GM12873 (cell line): Measurements from ENCODE around the gene TUT7.

Experiments used
- TF ChIP-seq, protein P1 (sequence below): IDR thresholded peaks from 2 replicates; pipeline ENCODE4 v1.5.1; 2012; ENCODE audit warnings: low read depth, mild to moderate bottlenecking, moderate library complexity, low read length, control low read depth; ENCODE audit not compliant: insufficient read depth; ENCODE audit errors: missing control alignments

Gene TUT7

DNA sequence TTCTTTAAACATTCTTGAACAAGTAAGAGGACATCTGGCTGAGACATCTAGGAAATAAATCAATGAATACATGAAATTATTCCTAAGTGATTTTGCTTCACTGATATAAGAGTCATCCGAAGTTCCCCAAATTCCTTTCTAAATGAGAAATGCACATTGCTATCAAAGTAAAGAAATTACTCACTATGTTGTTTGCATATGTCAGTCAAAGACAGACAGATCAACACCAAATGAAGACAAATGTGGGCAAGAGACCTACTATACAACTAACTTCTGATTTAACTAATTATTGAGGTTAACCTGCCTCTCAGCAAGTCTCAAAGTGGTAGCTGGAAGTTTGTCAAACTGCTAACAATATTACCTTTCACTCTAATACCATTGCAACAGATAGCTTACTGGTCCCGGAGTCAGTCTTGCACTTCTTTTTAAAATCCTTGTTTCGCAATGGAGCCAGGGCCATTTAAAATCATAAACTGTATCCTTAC, 13.2 kb downstream of the TUT7 start:
- TF ChIP-seq, protein P1, sequence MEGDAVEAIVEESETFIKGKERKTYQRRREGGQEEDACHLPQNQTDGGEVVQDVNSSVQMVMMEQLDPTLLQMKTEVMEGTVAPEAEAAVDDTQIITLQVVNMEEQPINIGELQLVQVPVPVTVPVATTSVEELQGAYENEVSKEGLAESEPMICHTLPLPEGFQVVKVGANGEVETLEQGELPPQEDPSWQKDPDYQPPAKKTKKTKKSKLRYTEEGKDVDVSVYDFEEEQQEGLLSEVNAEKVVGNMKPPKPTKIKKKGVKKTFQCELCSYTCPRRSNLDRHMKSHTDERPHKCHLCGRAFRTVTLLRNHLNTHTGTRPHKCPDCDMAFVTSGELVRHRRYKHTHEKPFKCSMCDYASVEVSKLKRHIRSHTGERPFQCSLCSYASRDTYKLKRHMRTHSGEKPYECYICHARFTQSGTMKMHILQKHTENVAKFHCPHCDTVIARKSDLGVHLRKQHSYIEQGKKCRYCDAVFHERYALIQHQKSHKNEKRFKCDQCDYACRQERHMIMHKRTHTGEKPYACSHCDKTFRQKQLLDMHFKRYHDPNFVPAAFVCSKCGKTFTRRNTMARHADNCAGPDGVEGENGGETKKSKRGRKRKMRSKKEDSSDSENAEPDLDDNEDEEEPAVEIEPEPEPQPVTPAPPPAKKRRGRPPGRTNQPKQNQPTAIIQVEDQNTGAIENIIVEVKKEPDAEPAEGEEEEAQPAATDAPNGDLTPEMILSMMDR, result no peak

DNA sequence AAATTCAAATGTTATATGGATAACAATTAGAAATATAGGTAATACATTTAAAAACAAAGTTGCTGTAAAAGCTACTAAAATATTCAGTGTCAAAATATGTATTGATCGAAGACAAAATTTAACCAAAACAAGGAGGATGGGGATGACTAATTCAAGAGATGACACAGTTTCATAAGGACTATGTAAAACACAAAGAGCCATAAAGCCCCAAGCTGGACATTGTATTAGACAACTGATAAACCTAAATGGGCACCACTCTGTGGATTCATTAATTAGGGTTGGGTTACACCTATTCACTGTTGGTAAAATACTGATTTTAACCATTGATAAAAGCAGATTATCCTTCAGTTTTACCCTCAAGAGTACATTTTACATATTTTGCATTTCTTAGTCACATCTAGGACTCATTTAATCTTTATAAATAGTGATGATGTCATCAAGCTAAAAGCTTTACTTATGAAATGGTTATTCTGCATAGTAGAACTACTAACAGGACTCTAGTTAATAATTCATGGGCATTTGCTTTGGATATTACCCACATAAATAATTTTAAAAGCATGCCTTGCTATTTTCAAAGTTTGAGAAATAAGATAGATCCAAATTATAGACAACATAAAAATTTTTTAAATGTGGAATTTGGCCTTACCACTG, 13.7 kb downstream of the TUT7 start:
- TF ChIP-seq, protein P1, result no peak

DNA sequence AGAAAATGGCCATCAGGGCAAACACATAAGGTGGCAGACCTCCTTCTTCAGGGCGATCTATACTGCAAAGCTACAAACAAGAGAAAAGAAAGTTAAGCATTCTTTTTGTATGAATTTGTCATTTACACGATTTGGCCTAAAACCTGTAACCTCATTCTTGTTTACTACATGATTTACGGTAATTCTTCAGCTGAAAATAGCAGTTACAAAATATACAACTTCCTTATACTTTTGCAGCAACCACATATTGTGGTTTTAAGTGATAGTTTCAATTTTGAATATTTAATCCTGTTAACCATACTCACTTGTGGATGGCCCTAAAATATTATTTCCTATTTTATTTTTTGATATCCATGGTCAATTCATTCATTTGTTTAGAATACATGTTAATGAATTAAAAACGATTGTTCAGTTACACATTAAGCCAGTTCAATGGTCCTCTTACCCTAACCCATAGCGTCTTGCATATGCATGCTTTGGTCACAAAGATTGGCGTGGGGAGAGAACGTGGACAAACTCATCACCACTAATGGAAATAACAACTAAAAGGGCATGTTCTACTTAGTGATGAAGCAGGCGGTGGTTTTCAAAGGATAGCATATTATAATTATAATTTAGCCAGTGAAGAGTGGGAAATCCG, 16.6 kb downstream of the TUT7 start:
- TF ChIP-seq, protein P1, result no peak

DNA sequence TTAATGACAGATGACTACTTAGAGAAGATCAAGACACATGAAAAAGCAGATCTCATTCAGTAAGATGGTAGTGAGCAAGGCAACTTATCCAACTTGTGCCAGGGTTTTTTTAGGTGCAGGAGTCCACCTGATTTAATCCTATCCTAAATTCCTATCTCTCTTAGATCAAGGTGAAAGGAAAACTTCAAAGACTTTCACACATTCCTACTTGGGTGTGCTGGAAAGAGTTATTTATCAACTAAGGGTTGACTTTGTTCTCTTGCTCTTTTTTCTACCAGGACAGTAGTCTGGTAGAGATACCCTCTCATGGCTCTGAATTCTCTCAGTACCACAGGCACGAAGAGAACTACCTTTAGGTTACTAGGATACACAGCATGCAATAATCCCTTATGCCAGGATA, 18.2 kb downstream of the TUT7 start:
- TF ChIP-seq, protein P1, result no peak

DNA sequence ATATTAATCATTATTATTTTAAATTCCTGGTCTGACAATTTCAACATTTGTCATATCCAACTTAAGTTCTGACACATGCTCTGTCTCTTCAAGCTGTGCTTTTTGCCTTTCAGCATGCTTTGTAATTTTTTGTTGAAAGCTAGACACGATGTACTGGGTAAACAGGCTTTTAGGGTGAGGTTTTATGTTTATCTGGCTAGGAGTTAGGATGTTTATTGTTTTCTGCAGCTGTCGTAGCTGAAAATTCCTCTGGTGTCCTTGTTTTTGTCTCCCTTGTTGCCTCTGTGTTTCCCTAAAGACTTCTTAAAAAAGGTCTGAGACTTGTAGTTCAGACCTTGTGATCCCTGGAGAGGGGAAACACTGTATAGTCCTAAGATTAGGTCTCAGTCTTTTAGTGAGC, 20.6 kb downstream of the TUT7 start:
- TF ChIP-seq, protein P1, result no peak

DNA sequence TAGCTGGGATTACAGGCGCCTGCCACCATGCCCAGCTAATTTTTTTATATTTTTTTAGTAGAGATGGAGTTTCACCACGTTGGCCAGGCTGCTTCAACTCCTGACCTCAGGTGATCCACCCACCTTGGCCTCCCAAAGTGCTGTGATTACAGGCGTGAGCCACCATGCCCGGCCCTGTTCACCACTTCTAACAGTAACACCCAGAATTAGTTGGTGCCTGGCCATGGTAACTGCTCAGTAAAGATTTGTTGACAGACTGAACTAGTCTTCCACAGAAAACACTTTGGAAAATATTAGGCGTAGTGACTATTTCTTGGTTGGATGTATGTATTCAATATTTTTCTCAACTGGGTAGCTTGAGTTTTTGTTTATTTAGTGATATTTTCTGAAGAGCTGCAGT, 24.0 kb downstream of the TUT7 start:
- TF ChIP-seq, protein P1, result no peak

DNA sequence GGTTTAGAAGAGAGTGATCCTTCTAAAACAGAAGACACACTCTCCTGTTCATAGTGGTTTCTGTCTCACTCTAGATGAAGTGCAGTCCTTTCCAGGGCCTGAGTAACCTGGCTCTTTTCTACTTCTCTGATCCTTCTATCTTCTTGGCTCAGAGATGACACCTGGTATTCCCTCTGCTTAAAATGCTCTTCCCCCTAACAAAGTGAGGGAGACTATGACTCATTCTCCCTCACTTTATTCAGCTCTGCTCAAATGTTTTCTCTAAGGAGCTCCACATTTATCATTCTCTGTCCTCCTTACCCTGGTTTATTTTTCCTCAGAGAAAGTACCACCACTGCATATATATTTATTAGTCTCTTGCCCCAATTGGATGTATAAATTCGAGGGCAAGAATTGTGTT, 24.6 kb downstream of the TUT7 start:
- TF ChIP-seq, protein P1, result no peak
